K562 (cell line): ENCODE results near the gene FSHR. TPM values are rescaled to one million over a fixed set of nuclear protein-coding genes. Genes with fewer than 3 reads are reported as not detected.

Source experiments
- ATAC-seq: fragments of 200-7000 bp; cut with Tn5 transposase; 3 replicates; pipeline ENCODE4 v1.9.1; 2020; ENCODE audit warnings: moderate library complexity
- BruUV-seq: library from RNA; stranded (reverse); fragments of 400-500 nt; replicated peaks from 2 replicates; lab custom pipeline; 2021; lab: Mats Ljungman, UMichigan
- CTCF ChIA-PET: fragments of 300-600 bp; formaldehyde crosslinking; extraction: SDS; loops from one replicate; lab custom pipeline; 2021; ENCODE audit warnings: low intra/inter-chr PET ratio; lab: Yijun Ruan, JAX
- POLR2A ChIA-PET: fragments of 300-600, 350-650 bp; sonication (Branson Sonifier 250); formaldehyde crosslinking; extraction: SDS; loops from one replicate; lab custom pipeline; 2021; ENCODE audit warnings: antibody characterized with exemption, inconsistent platforms; lab: Yijun Ruan, JAX
- DNase-seq, 4 experiments: peaks; one replicate each; pipeline versions ENCODE4 v3.0.0 to v3.0.0-alpha.2; 2011 to 2018; ENCODE audit warnings: low spot score in 3 of 4, mixed read lengths in 3 of 4; ENCODE audit errors: extremely low read depth in 1 of 4
- FAIRE-seq: peaks from 2 replicates; lab custom pipeline; 2011; peaks lifted over from hg19 to GRCh38; lab: Jason Lieb, UNC
- H2AFZ ChIP-seq: 2 replicates; pipeline ENCODE4 v1.6.0; 2011; ENCODE audit warnings: low read depth, low read length, control low read depth, inconsistent platforms
- H3K27ac ChIP-seq: fragments of 200-600 bp; 3 replicates; pipeline ENCODE4 v1.8.0; 2011; ENCODE audit warnings: low read depth, mild to moderate bottlenecking, control low read depth, inconsistent platforms, low read length, moderate library complexity, mixed read lengths; ENCODE audit errors: extremely low read depth
- H3K27me3 ChIP-seq, 2 experiments: fragments of 300-600 bp in 1 of 2; 2 replicates in 1 of 2; 3 replicates in 1 of 2; pipeline versions ENCODE4 v1.6.0 to v1.8.0; 2011; ENCODE audit warnings: inconsistent platforms in 2 of 2, low read length in 2 of 2, mild to moderate bottlenecking in 1 of 2, mixed read lengths in 1 of 2, moderate library complexity in 1 of 2; ENCODE audit not compliant: control insufficient read depth in 2 of 2, insufficient read depth in 2 of 2
- H3K36me3 ChIP-seq: fragments of 300-600 bp; 3 replicates; pipeline ENCODE4 v1.8.0; 2011; ENCODE audit warnings: mild to moderate bottlenecking, low read length, inconsistent platforms; ENCODE audit not compliant: control insufficient read depth, insufficient read depth
- H3K4me1 ChIP-seq, 2 experiments: fragments of 200-600 bp in 1 of 2; replicated peaks in 1 of 2; 2 replicates in 1 of 2; 3 replicates in 1 of 2; pipeline versions ENCODE4 v1.5.1 to v1.8.0; 2011; ENCODE audit warnings: inconsistent platforms in 2 of 2, low read length in 2 of 2, mild to moderate bottlenecking in 1 of 2, mixed read lengths in 1 of 2, moderate library complexity in 1 of 2; ENCODE audit not compliant: control insufficient read depth in 2 of 2, insufficient read depth in 2 of 2
- H3K4me2 ChIP-seq: 2 replicates; pipeline ENCODE4 v1.6.1; 2011; ENCODE audit warnings: low read length, control low read depth, inconsistent platforms, mixed read lengths; ENCODE audit not compliant: insufficient read depth
- H3K4me3 ChIP-seq: fragments of 200-600 bp; sonication (generic), shearing (Covaris generic); 2 replicates; pipeline ENCODE4 v1.5.1; 2016; ENCODE audit warnings: control low read depth, inconsistent platforms
- H3K79me2 ChIP-seq: fragments of 200-600 bp; 3 replicates; pipeline ENCODE4 v1.8.0; 2011; ENCODE audit warnings: low read length, inconsistent platforms; ENCODE audit not compliant: control insufficient read depth, insufficient read depth
- H3K9ac ChIP-seq, 2 experiments: 2 replicates each; pipeline versions ENCODE4 v1.6.0 to v1.6.1; 2011; ENCODE audit warnings: low read depth in 2 of 2, low read length in 2 of 2, control low read depth in 1 of 2, inconsistent platforms in 1 of 2, mild to moderate bottlenecking in 1 of 2, mixed read lengths in 1 of 2; ENCODE audit not compliant: insufficient read depth in 1 of 2
- H3K9me1 ChIP-seq: one replicate; pipeline ENCODE4 v1.6.0; 2011; ENCODE audit warnings: inconsistent platforms, mild to moderate bottlenecking, low read length, moderate library complexity; ENCODE audit not compliant: control insufficient read depth, insufficient read depth
- H3K9me3 ChIP-seq: replicated peaks from 2 replicates; pipeline ENCODE4 v1.5.1; 2011; ENCODE audit warnings: low read depth, low read length, inconsistent platforms; ENCODE audit not compliant: control insufficient read depth, insufficient read depth
- H4K20me1 ChIP-seq: replicated peaks from 2 replicates; pipeline ENCODE4 v1.6.1; 2011; ENCODE audit warnings: low read length, inconsistent platforms, mixed read lengths; ENCODE audit not compliant: control insufficient read depth, insufficient read depth
- BCL6 ChIP-seq: fragments of 250-450 bp; sonication (Bioruptor Pico); IDR thresholded peaks from 2 replicates; pipeline ENCODE4 v1.4.0; 2020
- CLOCK ChIP-seq: fragments of 250-450 bp; sonication (Bioruptor Pico); IDR thresholded peaks from 2 replicates; pipeline ENCODE4 v1.4.0; 2020; ENCODE audit warnings: mild to moderate bottlenecking, moderate library complexity, borderline replicate concordance
- RAD51 ChIP-seq: fragments of 450-650 bp; IDR thresholded peaks from 2 replicates; pipeline ENCODE4 v1.7.1; 2016; ENCODE audit warnings: low read depth, mild to moderate bottlenecking, borderline replicate concordance
- TOE1 ChIP-seq, 2 experiments: fragments of 450-650 bp in 1 of 2; sonication (generic) in 1 of 2; formaldehyde crosslinking in 1 of 2; IDR thresholded peaks; 2 replicates each; pipeline versions ENCODE4 v1.7.1 to v1.8.0; 2016 to 2022; ENCODE audit warnings: borderline replicate concordance in 2 of 2, mild to moderate bottlenecking in 2 of 2, antibody characterized with exemption in 1 of 2, inconsistent platforms in 1 of 2, low read depth in 1 of 2, missing genetic modification reagents in 1 of 2, moderate library complexity in 1 of 2
- ZNF134 ChIP-seq: fragments of 250-450 bp; sonication (Bioruptor Pico); conservative IDR thresholded peaks from 2 replicates; pipeline ENCODE4 v1.4.0; 2020
- ZNF384 ChIP-seq: IDR thresholded peaks from 2 replicates; pipeline ENCODE4 v1.6.1; 2012; ENCODE audit warnings: low read depth, low read length, improper control_type of control experiment
- WGBS: fragments of 100-300 bp; shearing (Covaris generic); methylation state at CpG from one replicate; pipeline ENCODE4 v1.1.6; 2016; ENCODE audit warnings: low coverage, mixed read lengths; ENCODE audit not compliant: insufficient coverage; ENCODE audit errors: missing lambda C conversion rate; 5-methylcytosine and 5-hydroxymethylcytosine counted together
- in situ Hi-C: fragments of 300-500 bp; cut with MboI; formaldehyde crosslinking; loops from 4 replicates; pipeline ENCODE4 v1.15.0; 2018; ENCODE audit warnings: inconsistent platforms, mixed read lengths
- intact Hi-C: fragments of 100-400 bp; cut with micrococcal nuclease; formaldehyde crosslinking; loops from 2 replicates; pipeline ENCODE4 v1.14.2; 2022
- polyA plus RNA-seq, 8 experiments: library from polyadenylated mRNA; depleted of rRNA in 4 of 8; stranded (reverse) in 5 of 8; unstranded in 3 of 8; fragments of >200 nt; fragmentation: Nextera tagmentation in 2 of 8; fragmentation: Illumina TruSeq in 1 of 8; extraction: Ambion mirVana in 2 of 8; extraction: Trizol in 1 of 8; gene quantifications; 2 replicates each; pipeline versions ENCODE4 v1.2.1 to v1.2.3, GENCODE V29; 2011 to 2014; ENCODE audit warnings: inconsistent platforms in 1 of 8, missing spikeins in 1 of 8
- total RNA-seq, 7 experiments: library from RNA; depleted of rRNA in 6 of 7; stranded (reverse); fragments of >200 nt in 6 of 7; fragmentation: Illumina TruSeq in 2 of 7; extraction: Trizol in 2 of 7; gene quantifications; 2 replicates each; pipeline versions ENCODE4 v1.2.1 to v1.2.3, GENCODE V29; 2011 to 2021; ENCODE audit warnings: low replicate concordance in 1 of 7
- TF ChIP-seq, protein P1 (sequence below): fragments of 250-450 bp; sonication (Bioruptor Pico); IDR thresholded peaks from 2 replicates; pipeline ENCODE4 v1.6.1; 2021; ENCODE audit warnings: mild to moderate bottlenecking
- TF ChIP-seq, protein P2 (sequence below): fragments of 450-650 bp; IDR thresholded peaks from 2 replicates; pipeline ENCODE4 v1.6.1; 2017; ENCODE audit warnings: antibody characterized with exemption, mild to moderate bottlenecking

The FSHR gene
- total and polyA plus RNA-seq, 9 of the 15 experiments (the other 6 are each of a cell fraction or from before 2014, with no cell fraction given) = not detected

GRCh38 chr2:49032126-49032525 lies 122.2 kb downstream of the FSHR start:
- WGBS = 6% methylated on average over 1 of the region's 1 CpG
- FAIRE-seq = no peak
- in situ Hi-C loops (no loop called here), intact Hi-C loops (no loop called here)
- H2AFZ ChIP-seq = no peak overlapping the region
- no TSS peak for BruUV-seq
- no peak for ATAC-seq
- H3K27me3 ChIP-seq = no peaks in the 10 kb centered on the region
- H4K20me1 ChIP-seq = no peaks in the 10 kb centered on the region
- TF ChIP-seq ZNF134 (CRISPR knock-in tag) (no peak), TOE1 (IDR thresholded peaks at IDR 0.05; ENCODE audit: borderline replicate concordance) (no peak), TOE1 (CRISPR knock-in tag; IDR thresholded peaks at IDR 0.05; ENCODE audit: borderline replicate concordance, low read depth) (no peak), BCL6 (no peak), RAD51 (no peak), ZNF384 (no peak), CLOCK (no peak)
- TF ChIP-seq, protein P1, sequence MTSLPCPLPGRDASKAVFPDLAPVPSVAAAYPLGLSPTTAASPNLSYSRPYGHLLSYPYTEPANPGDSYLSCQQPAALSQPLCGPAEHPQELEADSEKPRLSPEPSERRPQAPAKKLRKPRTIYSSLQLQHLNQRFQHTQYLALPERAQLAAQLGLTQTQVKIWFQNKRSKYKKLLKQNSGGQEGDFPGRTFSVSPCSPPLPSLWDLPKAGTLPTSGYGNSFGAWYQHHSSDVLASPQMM (CRISPR knock-in tag) = no peak
- TF ChIP-seq, protein P2, sequence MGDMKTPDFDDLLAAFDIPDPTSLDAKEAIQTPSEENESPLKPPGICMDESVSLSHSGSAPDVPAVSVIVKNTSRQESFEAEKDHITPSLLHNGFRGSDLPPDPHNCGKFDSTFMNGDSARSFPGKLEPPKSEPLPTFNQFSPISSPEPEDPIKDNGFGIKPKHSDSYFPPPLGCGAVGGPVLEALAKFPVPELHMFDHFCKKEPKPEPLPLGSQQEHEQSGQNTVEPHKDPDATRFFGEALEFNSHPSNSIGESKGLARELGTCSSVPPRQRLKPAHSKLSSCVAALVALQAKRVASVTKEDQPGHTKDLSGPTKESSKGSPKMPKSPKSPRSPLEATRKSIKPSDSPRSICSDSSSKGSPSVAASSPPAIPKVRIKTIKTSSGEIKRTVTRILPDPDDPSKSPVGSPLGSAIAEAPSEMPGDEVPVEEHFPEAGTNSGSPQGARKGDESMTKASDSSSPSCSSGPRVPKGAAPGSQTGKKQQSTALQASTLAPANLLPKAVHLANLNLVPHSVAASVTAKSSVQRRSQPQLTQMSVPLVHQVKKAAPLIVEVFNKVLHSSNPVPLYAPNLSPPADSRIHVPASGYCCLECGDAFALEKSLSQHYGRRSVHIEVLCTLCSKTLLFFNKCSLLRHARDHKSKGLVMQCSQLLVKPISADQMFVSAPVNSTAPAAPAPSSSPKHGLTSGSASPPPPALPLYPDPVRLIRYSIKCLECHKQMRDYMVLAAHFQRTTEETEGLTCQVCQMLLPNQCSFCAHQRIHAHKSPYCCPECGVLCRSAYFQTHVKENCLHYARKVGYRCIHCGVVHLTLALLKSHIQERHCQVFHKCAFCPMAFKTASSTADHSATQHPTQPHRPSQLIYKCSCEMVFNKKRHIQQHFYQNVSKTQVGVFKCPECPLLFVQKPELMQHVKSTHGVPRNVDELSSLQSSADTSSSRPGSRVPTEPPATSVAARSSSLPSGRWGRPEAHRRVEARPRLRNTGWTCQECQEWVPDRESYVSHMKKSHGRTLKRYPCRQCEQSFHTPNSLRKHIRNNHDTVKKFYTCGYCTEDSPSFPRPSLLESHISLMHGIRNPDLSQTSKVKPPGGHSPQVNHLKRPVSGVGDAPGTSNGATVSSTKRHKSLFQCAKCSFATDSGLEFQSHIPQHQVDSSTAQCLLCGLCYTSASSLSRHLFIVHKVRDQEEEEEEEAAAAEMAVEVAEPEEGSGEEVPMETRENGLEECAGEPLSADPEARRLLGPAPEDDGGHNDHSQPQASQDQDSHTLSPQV = no peak
- H3K4me1 ChIP-seq = no peaks in the 10 kb centered on the region
- no peak overlapping the region for H3K9ac ChIP-seq
- ChIA-PET POLR2A (no interaction called here), CTCF (no interaction called here)
- no peaks in the 10 kb centered on the region for H3K9me1 ChIP-seq
- H3K27ac ChIP-seq = no peak overlapping the region
- no peaks in the 10 kb centered on the region; the same call in 1 of the 2 replicates for H3K9me3 ChIP-seq
- H3K4me2 ChIP-seq = no peak overlapping the region
- no peaks in the 10 kb centered on the region for H3K36me3 ChIP-seq
- no peak overlapping the region for H3K4me3 ChIP-seq
- no peaks in the 10 kb centered on the region for H3K79me2 ChIP-seq
- DNase-seq = no peak
